ENCODE data around the gene UFSP1.

The UFSP1 gene

DNA sequence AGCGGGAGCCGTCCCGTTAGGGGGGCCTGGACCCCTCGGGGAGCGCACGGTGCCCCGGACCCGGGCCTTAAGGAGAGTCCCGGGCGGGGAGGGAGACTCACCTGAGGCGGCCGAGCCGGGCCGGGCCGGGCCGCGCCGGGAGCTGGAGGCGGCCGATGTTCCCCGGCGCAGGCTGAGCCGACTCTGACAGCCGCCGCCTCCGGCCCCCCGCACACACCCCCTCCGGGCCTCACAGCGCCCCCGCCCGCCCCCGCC is 6.1 kb upstream of the UFSP1 start, which contains the start of gene ACHE:
Gene ACHE, minus strand, starts transcription at position 188 of the 255 bp plus-strand sequence. CDS start 1,656 bp downstream, outside the sequence.
- DNase-seq = no peak

DNA sequence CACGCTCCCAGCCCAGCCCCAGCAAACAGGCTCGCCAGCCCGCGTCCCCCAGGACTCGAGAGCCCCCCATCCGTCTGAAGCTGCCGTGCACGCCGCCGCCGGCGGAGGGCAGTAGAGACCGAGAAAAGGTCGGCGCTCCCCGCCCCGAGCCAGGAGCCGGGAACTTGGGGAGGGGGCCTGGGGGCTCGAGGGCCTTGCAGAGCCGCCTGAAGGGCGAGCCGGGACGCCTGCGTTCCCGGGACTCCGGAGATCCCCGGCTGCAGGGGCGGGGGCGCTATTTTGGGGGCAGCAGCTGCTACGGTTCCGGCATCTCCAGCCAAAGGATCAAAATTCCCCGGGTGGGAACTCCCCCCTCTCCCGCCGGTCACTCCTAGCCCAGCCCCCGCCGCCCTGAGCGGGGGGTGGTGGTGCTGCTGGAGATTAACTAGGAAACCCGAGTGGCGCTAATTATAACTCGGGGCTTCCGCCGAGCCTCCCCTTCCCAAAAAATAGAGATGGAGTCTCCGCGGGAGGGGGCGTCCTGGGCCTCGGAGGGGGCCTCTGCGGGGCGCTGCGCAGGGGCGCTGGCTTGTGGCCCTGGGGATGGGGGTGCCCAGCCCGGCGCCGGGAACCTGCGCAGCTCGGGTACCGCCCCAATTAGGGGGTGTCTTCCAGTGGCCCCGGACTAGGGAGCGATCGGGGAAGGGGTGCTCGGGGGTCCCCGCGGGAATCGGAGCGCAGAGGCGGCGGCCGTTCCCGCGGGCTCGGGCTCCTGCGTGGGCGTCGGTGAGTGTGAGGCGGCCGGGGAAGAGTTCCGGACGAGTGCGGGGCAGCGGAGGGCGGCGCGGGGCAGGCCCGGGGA is 5.6 kb upstream of the UFSP1 start:
- no peak for DNase-seq

DNA sequence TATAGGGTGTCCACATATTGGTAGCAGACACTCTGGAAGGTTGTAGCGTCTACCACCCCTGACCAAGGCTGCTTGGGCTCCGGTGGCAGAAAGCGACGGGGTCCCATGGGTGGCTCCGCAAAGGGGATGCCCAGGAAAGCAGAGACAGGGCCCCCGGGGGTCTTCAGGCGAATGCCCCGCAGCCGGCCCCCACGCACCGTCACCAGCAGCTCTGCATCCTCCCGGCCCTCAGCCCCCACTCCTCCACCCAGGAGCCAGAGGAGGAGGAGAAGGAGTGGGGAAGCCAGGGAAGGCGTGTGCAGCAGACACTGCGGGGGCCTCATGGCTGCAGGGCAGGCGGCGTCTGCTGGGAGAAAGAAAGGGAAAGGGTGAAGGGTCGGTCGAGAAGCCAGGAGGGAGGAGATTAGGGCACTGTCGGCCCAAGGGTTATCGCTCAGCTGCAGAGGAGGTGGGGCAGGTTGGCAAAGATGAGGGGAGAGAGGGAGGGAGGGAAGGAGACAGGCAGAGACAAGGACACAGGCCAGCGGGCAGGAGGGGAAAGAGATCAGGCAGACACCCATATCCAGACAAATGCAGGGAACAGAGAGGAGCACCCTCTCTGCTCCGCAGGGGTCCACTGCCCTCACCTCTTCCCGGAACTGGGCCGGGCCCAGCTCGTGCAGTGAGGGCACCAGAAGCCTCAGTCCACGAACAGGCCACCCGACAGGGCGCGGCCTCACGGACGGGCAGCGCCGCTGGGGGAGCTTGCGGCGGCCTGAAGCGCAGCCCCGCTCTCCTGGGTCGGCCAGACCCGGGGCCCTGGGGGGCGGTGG is 4.6 kb upstream of the UFSP1 start:
- DNase-seq = no peak

DNA sequence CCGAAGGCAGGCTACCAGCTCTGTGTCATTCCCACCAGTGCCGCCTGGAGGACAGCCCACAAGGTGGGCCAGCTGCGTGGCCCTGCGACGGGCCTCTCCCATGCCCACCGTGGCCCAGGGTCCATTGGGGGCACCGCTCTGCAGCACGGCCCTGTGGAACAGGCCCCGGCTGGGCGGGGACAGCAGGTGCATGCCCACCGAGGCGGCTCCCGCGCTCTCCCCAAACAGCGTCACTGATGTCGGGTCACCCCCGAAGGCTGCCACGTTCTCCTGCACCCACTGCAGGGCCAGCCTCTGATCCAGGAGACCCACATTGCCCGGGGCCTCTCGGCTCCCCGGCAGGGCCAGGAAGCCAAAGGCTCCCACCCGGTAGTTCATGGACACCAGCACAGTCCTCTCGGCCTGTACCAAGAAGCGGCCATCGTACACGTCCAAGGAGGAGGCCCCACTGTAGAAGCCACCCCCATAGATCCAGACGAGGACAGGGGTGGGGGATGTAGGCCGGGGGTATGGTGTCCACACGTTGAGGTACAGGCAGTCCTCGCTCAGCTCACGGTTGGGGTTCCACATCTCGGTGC is 3.9 kb upstream of the UFSP1 start:
- DNase-seq = no peak

DNA sequence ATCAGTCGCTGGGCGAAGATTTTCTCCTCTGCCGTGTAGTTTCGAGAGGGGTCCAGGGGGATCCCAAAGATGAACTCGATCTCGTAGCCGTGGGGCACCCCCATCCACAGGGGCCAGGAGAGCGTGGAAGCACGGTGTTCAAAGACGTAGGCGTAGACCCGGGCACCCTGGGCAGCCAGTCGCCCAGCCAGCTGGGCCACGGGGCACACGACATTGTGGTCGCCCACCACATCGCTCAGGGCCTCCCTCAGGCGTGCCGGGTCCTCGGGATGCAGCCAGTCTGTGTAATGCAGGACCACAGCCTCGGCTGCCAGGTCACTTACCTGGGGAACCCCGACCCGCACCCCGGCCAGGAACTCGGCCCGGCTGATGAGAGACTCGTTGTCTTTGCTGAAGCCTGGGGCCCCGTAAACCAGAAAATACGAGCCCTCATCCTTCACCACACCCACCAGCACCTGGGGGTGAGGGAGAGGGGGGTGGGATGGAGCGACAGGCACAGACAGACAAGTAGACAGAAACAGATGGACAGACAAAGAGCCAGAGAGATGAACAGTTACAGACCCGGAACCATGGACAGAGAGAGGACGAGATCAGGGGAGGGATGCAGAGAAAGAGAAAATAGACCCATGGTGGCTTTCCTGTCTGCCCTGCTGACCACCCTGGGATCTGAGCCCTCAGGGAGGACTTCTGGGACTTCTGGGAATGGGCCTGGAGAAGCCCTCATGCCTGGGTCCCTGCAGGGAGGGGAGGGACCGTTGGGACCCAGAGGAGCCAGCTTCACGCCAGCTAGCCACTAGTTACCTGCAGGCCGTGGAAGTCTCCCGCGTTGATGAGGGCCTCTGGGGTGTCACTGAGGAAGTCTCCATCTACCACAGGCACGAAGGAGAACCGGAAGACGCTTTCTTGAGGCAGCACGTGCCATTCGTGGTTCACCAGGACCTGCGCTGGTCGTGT is 3.1 kb upstream of the UFSP1 start:
- no peak for DNase-seq

DNA sequence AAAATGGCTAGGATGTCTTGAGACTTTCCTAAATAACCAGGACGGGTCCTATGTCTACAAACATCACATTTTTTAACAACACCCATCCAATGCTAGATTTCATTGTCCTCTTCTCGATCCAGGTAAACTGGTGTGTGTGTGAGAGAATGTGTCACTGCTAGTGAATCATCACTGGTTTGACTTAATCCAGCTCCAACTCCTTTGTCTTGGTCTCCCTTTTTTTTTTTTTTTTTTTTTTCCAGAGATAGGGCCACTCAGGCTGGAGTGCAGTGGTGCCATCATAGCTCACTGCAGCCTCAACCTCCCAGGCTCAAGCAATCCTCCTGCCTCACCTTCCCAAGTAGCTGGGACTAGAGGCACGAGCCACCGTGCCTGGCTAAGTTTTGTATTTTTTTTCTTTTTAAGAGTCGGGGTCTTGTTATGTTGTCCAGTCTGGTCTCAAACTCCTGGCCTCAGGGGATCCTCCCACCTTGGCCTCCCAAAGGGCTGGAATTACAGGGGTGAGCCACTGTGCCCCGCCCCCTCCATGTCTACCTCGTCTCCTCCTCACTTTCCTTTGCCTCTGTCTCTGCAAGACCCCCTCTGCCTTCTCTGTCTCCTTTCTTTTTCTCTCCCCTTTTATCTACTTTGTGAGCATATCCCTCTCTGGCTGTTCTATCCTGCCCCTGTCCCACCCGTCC is 2.2 kb upstream of the UFSP1 start:
- no peak for DNase-seq

- DNase-seq = no peak
Observed at GRCh38 chr7:100890653-100891567, 1.4 kb upstream of the UFSP1 start.

DNA sequence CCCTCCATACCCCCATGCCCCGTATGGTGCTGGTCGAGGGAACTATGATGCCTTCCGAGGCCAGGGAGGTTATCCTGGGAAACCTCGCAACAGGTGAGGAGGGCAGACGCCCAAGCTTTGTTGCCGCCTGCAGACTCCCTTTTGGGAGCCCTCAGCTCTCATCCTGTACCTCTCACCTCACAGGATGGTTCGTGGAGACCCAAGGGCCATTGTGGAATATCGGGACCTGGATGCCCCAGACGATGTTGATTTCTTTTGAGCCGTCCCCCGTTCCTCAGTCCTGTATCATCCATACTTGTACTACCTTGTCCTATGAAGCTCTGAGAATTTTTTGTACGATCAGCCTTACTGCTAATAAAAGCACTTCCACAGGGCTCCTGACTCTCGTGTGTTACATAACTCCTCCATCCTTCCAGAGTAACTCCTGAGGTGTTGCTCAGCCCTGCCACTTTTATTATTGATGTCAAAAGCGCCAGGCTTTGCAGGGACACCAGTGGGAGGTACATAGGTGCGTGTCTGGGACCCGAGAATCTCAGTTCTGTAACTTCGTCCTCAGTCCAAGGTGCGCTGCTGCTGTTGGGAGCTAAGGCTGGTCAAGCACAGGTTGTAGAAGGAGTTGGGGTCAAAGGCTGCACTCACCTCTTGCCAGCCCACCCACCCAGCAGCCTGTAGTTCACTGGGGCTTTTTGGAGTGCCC is 1.1 kb downstream of the UFSP1 start:
- DNase-seq = no peak

- DNase-seq = no peak
Observed at GRCh38 chr7:100887516-100888290, 1.8 kb downstream of the UFSP1 start.

- no peak for DNase-seq
Observed at GRCh38 chr7:100886936-100887515, 2.5 kb downstream of the UFSP1 start.

- no peak for DNase-seq
Observed at GRCh38 chr7:100886142-100886935, 3.2 kb downstream of the UFSP1 start.

- DNase-seq = no peak
Observed at GRCh38 chr7:100885440-100886141, 3.9 kb downstream of the UFSP1 start.

DNA sequence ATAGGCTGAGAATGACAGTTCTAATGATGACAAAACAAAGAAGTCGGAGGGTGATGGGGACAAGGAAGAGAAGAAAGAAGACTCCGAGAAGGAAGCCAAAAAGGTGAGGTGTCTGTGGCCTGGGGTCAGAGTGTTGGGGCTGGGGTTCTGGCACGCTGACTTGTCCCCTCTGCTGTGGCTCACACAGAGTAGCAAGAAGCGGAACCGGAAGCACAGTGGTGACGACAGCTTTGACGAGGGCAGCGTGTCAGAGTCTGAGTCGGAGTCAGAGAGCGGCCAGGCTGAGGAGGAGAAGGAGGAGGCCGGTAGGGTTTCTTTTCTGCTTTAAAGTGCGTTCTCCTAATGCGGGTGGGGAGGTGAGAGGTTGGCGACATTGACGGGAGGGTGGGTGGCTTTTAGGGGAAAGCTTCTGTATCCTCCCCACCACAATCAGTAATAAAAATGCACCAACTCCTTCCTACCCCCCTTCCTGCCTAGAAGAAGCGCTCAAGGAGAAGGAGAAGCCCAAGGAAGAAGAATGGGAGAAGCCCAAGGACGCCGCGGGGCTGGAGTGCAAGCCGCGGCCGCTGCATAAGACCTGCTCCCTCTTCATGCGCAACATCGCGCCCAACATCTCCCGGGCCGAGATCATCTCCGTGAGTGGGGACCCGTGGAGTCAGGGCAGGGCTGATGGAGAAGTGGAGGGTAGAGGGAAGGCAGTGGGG is 4.6 kb downstream of the UFSP1 start:
- DNase-seq = no peak

- DNase-seq = no peak
Observed at GRCh38 chr7:100882785-100883526, 6.6 kb downstream of the UFSP1 start.

- DNase-seq = no peak
Observed at GRCh38 chr7:100882201-100882600, 7.3 kb downstream of the UFSP1 start.

GRCh38 chr7:100881136-100881535 is 8.4 kb downstream of the UFSP1 start:
- no peak for DNase-seq
